GM21737 (cell line): Measurements from ENCODE around the gene GJA1.
"Not testable (repeated sequence)": the region's sequence is repeated elsewhere in the genome, so short reads cannot be mapped to it uniquely, and the experiment has no call there.

Experiments
- ATAC-seq: cut with Tn5 transposase; IDR thresholded peaks from one replicate; pipeline ENCODE4 v1.9.1; 2021; ENCODE audit warnings: mild to moderate bottlenecking, moderate library complexity; ENCODE audit not compliant: unreplicated experiment

The GJA1 gene

GRCh38 chr6:121436960-121437850 is 1.8 kb downstream of the GJA1 start:
- ATAC-seq: no peak

DNA sequence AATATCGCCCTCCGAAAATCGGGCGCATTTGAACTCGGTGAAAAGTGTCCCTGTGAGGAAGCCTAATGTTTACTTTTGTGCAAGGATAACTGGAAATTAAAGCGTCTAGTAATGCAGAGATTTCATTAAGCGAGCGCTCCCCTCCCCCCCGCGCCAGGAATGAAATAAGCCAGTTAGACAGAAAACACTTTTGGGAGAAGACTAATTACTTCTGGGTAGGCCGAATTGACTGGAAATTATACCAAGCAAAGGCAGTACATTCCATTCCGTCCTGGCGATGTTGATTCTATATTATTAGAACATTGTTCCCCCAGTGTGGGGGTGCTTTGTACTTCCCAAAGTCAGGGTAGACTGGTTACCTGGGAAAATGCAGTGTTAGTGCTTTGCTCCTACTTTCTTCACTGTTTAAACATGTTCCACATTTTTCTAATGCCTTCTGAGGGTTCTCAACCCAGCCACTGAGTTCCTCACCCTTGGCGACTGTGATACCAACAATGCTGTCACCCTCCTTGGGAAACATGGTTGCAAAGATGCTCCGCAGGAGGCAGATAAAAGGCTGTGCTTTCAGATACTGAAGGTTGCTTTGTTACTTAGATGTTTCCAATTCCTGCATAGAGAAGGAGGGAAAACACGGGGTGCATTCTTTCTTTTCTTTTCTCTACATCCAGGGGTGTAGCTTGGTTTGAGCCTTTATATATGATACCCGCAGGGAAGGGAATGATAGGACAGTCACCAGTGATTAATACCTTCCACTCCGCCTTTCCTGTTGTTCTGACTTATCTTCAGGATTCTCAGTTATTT is 2.6 kb downstream of the GJA1 start:
- no peak for ATAC-seq

GRCh38 chr6:121438869-121439268 is 3.4 kb downstream of the GJA1 start:
- ATAC-seq: no peak

GRCh38 chr6:121439475-121439874 is 4.0 kb downstream of the GJA1 start:
- ATAC-seq: no peak

DNA sequence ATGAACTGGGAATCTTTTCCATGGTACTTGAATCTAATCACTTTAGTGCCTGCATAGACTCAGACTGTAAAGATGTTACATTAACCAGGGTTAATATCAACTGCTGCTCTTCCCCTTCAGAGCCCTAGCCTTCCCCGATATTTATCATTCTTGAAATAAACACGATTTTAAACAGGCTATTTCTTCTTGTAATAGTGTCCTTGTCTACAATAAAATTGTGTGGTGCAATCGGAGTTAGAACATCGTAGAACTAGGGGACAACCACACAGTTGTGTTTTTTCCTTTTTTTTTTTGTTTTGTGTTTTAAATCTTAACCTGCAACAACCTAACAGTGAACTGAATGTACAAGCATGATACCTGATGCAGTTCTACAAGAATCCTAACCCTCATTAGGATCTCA is 4.5 kb downstream of the GJA1 start:
- no peak for ATAC-seq

GRCh38 chr6:121441477-121441876 is 6.0 kb downstream of the GJA1 start:
- ATAC-seq: no peak

DNA sequence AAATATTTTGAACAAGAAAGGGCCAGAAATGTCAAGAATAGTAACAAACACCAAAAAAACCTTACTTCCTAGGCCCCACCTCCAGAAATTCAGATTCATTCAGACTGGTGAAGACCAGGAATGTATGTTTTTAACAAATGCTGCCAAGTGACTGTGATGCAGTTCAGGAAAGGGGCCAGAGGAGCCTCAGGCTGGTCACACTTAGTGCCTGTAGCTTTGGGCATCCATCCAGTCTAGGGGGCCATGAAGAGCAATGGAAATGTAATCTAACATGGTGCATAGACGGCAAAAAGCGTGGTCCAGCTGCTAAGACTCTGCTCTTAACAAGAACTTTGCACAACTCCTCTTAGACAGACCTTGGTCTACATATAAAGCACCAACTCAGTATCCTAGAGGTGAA is 7.1 kb downstream of the GJA1 start:
- no peak for ATAC-seq

GRCh38 chr6:121443971-121444541 is 8.6 kb downstream of the GJA1 start:
- no peak for ATAC-seq

DNA sequence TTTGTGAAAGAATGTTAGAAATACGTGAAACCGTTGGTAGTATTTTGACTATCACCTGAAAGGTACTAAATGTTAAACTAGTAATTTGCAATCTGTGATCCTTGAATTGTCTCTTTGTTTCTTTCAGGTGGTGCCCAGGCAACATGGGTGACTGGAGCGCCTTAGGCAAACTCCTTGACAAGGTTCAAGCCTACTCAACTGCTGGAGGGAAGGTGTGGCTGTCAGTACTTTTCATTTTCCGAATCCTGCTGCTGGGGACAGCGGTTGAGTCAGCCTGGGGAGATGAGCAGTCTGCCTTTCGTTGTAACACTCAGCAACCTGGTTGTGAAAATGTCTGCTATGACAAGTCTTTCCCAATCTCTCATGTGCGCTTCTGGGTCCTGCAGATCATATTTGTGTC is 11.3 kb downstream of the GJA1 start:
- ATAC-seq: not testable (repeated sequence)

DNA sequence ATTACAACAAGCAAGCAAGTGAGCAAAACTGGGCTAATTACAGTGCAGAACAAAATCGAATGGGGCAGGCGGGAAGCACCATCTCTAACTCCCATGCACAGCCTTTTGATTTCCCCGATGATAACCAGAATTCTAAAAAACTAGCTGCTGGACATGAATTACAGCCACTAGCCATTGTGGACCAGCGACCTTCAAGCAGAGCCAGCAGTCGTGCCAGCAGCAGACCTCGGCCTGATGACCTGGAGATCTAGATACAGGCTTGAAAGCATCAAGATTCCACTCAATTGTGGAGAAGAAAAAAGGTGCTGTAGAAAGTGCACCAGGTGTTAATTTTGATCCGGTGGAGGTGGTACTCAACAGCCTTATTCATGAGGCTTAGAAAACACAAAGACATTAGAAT is 12.3 kb downstream of the GJA1 start:
- ATAC-seq: not testable (repeated sequence)

- ATAC-seq: not testable (repeated sequence)
These were observed 13.1 kb downstream of the GJA1 start for GRCh38 chr6:121448528-121448927.

DNA sequence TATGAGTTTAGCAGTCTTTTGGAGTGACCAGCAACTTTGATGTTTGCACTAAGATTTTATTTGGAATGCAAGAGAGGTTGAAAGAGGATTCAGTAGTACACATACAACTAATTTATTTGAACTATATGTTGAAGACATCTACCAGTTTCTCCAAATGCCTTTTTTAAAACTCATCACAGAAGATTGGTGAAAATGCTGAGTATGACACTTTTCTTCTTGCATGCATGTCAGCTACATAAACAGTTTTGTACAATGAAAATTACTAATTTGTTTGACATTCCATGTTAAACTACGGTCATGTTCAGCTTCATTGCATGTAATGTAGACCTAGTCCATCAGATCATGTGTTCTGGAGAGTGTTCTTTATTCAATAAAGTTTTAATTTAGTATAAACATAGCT is 13.9 kb downstream of the GJA1 start:
- ATAC-seq: no peak

- no peak for ATAC-seq
These were observed 14.8 kb downstream of the GJA1 start for GRCh38 chr6:121450242-121450641.

GRCh38 chr6:121451250-121451649 is 15.8 kb downstream of the GJA1 start:
- no peak for ATAC-seq

DNA sequence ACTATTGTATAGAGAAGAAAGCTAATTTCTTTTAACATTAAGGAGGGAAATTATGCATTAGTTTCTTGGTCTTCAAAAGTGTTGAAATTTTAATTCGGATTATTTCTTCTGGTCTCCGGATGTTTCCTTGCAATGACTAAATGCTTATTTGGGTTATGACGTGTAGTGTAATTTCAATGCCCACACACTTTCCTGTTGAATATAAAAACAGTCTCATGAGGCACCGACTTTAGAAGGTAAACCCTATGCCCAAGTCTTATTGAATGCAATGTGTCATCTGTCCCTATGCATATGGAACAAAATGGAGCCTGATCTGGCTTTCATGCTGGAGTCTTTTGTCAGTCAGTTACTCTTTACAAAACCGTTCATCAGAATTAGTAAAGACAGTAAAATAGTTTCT is 17.7 kb downstream of the GJA1 start:
- no peak for ATAC-seq

GRCh38 chr6:121460170-121460569 is 24.7 kb downstream of the GJA1 start:
- ATAC-seq: no peak

GRCh38 chr6:121463087-121463486 is 27.6 kb downstream of the GJA1 start:
- no peak for ATAC-seq

- ATAC-seq: no peak
These were observed 29.7 kb downstream of the GJA1 start for GRCh38 chr6:121465101-121465500.

DNA sequence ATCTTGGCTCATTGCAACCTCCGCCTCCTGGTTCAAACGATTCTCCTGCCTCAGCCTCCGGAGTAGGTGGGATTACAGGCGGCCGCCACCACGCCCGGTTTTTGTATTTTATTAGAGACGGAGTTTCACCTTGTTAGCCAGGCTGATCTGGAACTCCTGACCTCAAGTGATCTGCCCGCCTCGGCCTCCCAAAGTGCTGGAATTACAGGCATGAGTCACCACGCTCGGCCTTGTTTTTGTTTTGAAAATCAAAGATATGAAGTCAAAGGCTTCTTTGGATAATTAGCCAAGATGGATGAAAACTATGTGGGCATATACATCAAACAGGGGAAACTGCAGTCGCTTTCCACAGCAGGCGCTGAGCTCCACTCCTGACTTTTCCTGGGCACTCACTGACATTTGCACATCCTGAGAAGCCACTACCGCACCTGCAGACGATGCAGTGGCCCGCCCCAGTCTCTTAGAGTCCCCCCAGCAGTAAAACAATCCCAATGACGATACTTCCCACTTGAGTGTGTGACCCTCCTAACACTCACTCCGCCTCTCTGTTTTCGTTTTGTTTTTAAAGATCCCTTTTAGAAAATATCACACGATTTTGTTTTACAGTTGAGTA is 44.1 kb downstream of the GJA1 start:
- no peak for ATAC-seq

GRCh38 chr6:121480099-121480713 is 44.8 kb downstream of the GJA1 start:
- ATAC-seq: no peak
